GM18505 (cell line): ENCODE measurements around the gene SETD1A.

Experiments used
- ATAC-seq: cut with Tn5 transposase; IDR thresholded peaks from one replicate; pipeline ENCODE4 v1.9.1; 2021; ENCODE audit not compliant: unreplicated experiment
- POLR2A ChIP-seq: IDR thresholded peaks from 4 replicates; pipeline ENCODE4 v1.6.1; 2011; ENCODE audit warnings: borderline replicate concordance; ENCODE audit not compliant: insufficient read depth, insufficient read length; ENCODE audit errors: extremely low read depth

Gene SETD1A

DNA sequence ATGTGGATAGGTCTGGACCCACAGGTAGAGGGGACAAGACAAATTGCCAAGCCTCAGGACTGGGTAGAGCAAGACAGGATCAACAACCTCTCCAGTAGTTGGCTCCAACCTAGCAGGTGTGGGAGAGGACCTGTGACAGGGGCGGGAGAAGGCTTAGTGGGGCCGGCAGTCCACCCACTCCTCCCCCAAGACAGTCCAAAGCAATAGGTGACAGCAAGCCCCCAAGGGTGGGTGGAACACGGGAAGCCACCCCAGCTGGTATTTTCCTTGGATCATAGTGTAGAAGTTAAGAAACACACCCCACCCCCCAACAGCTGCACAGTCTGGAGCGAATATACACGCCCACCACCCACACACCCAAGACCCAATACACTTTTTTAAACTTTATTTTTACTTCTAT is 71.7 kb downstream of the SETD1A start:
- no peak for ATAC-seq
- no peak for TF ChIP-seq POLR2A

DNA sequence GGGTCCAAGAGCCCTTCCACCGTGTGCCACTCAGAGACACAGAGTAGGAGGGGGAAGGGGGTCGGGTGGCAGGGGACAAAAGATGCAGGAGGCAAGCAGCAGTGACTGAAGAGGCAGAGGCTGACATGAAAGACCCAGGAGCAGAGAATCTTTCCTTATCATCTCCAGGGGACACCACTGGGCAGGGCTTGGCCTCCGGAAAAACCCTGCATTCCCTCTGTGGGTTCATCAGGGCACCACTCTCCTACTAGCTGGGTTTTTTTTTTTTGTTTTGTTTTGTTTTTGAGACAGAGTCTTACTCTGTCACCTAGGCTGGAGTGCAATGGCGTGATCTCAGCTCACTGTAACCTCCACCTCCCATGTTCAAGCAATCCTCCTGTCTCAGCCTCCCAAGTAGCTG is 73.7 kb downstream of the SETD1A start:
- TF ChIP-seq POLR2A = no peak
- ATAC-seq = no peak

DNA sequence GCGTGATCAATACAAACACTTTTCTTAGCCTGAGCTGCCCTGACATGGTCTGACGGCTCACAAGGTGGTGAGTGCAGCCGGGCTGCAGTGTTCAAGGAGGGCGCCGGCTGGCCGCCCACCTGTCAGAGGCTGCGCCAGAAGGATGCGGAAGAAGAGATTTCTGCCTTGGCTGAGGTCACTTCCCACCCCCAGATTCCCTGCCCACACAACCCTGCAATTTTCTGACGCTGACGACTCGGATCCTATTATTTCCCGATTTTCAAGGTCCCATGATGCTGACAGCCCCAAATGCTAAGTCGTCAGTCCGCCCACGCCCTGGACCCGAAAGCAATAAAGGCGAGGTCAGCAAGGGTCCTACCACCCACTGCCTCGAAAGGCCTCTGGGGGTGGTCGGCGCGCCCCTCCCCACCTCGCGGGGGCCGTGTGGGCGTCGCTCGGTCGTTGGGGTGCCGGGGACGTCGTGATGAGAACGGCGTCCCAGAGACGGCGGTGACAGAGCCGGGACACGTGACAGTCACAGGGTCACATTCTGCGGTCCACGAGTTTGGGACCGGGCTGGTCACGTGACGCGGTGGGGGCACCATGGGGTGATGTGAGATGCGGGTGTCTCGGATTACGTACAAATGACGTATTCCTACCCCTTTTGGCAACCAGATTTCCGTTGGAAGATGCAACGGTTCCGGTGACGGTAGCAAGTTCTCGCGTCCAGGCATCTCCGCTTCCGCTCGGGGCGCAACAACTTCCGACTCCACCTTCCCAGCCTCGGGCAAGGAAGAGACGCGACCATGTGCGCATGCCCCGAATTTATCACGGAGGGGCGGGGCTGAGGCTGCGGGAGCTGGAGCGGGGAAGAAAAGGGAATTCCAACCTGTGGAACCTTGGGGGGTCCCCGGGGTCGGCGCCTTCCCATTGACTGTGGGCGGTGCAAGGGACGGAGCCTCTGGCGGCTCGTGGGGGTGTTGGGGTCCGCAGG is 75.5 kb downstream of the SETD1A start, which contains the start of gene STX4:
Gene STX4, plus strand, starts transcription at position 823 of the 973 bp plus-strand sequence. CDS start 248 bp downstream, outside the sequence.
- ATAC-seq = peak; percentile 69
- TF ChIP-seq POLR2A = peak; percentile 58

DNA sequence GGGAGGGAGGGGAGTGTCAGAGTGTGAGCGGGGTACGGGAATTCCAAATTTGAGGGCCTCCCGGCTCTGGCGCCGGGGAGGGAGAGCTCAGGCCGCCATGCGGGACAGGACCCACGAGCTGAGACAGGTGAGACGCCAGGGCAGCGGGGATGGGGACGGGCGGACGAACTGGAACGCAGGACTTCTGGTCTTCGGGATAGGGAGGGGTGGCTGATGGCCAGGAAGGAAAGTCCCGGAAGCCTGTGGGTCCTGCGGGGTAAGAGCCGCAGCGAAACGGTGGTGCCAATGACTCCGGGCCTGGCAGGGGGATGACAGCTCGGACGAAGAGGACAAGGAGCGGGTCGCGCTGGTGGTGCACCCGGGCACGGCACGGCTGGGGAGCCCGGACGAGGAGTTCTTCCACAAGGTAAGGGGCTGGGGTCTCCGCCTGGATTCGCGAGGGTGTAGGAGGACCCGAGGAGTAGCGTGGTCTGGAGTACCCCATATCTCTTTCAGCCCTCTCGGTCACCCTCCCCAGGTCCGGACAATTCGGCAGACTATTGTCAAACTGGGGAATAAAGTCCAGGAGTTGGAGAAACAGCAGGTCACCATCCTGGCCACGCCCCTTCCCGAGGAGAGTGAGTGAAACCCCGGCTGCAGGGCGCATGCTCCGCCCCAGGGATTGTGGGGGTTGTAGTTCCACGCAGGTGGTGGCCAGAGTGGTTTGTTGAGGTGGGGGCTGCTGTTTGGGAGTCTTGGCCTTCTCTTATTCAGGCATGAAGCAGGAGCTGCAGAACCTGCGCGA is 76.3 kb downstream of the SETD1A start:
- peak; percentile 50 for TF ChIP-seq POLR2A
- ATAC-seq = peak; percentile 45
